Activated CD8-positive, alpha-beta memory T cell treated with anti-CD3 and anti-CD28 coated beads, Interleukin-2, amount 50 U/mL, for 24 hours (primary cell): ENCODE results near the gene PEX11G.

ENCODE experiments used
- DNase-seq: peaks from one replicate; pipeline ENCODE4 v3.0.0-alpha.2; 2020; ENCODE audit errors: extremely low read depth

Gene PEX11G

DNA sequence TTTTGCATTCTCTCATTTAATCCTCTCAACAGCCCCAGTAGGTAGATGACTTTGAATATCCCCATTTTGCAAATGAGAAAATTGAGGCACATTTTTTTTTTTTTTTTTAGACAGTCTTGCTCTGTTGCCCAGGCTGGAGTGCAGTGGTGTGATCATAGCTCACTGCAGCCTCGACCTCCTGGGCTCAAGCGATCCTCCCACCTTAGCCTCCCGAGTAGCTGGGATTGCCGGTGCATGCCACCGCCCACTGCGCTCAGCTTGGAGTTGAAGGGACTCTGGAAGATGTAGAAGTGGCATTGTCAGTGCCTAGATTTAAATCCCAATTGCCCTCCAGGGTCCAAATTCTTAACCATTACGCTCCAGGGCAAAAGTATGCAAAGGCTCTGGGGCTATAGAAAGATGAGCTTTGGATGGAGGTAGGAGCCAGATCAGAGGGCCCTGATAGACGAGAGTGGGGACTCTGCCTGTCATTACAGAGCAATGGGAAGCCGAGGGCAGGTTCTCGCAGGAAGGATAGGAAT lies 32.8 kb upstream of the PEX11G start:
- no peak for DNase-seq

DNA sequence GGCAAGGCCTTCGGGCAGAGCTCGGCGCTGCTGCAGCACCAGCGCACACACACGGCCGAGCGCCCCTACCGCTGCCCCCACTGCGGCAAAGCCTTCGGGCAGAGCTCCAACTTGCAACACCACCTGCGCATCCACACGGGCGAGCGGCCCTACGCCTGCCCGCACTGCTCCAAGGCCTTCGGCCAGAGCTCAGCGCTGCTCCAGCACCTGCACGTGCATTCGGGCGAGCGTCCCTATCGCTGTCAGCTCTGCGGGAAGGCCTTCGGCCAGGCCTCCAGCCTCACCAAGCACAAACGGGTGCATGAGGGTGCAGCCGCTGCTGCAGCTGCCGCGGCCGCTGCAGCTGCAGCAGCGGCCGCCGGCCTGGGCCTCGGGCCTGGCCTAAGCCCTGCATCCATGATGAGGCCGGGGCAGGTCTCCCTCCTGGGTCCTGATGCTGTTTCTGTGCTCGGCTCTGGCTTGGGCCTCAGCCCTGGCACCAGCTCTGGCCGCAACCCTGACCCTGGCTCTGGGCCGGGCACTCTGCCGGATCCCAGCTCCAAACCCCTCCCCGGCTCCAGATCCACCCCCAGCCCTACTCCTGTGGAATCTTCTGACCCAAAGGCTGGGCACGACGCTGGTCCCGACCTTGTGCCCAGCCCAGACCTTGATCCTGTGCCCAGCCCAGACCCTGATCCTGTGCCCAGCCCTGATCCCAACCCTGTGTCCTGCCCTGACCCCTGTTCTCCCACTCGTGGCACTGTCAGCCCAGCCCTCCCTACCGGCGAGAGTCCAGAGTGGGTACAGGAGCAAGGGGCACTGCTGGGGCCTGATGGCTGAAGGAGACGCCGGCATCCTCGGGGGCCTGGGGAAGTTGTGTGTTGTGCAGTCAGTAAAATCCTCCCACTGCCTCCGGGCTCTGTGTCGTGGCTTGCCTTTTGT lies 31.6 kb upstream of the PEX11G start:
- no peak for DNase-seq

DNA sequence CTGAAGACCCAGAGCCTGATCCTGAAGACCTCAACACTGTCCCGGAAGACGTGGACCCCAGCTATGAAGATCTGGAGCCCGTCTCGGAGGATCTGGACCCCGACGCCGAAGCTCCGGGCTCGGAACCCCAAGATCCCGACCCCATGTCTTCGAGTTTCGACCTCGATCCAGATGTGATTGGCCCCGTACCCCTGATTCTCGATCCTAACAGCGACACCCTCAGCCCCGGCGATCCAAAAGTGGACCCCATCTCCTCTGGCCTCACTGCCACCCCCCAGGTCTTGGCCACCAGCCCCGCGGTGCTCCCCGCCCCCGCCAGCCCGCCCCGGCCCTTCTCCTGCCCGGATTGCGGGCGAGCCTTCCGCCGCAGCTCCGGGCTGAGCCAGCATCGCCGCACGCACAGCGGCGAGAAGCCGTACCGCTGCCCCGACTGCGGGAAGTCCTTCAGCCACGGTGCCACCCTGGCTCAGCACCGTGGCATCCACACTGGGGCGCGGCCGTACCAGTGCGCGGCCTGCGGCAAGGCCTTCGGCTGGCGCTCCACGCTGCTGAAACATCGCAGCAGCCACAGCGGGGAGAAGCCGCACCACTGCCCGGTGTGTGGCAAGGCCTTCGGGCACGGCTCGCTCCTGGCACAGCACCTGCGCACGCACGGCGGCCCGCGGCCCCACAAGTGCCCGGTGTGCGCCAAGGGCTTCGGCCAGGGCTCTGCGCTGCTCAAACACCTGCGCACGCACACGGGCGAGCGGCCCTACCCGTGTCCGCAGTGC lies 30.7 kb upstream of the PEX11G start:
- DNase-seq = no peak

DNA sequence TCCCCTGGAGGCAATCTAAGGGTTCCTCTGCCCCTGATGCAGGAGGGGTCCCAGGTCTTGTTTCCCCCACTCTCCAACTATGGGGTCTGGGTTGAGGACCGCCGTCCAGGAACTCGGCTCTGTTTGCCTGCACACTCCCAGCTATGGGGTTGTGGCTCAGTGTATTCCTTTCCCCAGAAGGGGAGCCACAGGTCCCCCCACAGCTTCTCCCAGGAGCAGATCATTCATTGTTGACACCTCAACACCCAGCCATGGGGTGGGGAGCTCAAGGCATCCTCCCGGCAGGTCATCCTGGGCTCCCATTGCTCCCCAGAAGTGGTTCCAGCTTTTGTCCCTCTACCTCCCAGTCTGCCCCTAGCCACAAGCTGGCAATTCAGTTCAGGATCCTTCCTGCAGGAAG lies 28.0 kb upstream of the PEX11G start:
- no peak for DNase-seq

DNA sequence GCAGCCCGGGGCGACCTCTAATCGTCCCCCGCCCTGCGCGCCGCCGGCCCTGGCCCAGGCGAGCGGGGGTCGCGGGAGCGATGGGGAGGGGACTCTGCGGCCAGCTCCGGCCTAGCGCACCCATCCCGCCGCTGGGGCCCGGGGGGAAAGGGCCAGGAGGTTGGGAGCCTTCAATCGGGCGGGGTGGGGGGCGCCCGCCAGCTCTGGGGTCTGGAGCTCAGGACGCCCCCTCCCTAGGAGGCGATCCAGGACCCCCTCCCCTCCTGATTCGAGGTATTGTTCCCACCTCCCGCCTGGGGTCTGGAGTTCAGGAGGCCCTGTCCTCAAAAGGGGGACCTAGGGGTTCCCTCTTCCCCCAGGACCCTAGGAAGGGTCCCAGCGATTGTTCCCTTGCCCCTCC lies 27.5 kb upstream of the PEX11G start:
- no peak for DNase-seq

DNA sequence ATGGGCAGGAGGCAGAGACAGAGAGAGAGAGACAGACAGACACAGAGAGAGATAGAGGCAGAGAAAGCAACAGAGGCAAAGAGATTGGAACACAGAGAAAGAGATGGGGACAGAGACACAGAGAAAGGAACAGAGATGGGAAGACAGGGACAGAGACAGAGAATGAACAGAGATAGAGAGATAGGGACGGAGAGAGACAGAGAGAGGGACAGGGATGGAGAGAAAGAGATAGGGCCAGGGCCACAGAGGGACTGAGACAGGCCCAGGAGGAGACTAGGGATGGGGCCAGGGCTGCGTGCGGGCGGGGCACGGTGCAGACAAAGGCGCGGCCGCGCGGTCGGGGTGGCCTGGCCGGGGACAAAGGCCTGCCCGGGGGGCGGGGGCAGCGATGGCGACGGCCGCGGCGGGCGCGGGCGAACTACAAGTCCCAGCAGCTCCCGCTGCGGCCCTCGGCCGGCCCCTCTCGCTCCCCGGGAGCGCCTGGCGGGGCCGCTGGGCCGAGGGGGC lies 26.9 kb upstream of the PEX11G start, which contains the start of gene ZNF358:
Gene ZNF358, plus strand, starts transcription at position 459 of the 507 bp plus-strand sequence. CDS start 3,140 bp downstream, outside the sequence.
- DNase-seq = no peak

DNA sequence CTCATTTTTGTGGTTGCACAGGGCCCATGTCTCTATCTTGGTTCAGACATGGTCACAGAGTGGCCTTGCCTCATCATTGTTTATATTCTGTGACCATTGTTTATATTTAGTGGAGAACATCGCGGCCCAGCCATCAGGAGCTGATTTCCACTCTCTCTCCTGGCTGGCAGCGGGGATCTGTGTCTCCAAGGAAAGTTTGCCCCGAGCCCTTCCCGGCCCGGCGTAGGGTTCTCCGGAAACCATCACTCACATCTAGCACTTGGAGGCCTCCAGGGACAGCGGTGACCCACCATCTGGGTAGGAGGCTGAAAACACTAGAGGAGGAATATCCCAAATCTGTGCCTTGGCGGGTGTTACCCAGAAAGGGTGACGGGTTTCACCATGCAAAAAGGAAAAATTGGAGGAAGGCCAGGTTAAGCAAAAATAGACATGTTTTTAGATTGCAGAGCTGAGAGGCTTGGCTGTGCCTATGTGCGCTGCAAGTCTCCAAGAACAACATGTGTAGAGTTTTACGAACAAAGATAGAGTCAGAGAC lies 26.3 kb upstream of the PEX11G start:
- DNase-seq = no peak

DNA sequence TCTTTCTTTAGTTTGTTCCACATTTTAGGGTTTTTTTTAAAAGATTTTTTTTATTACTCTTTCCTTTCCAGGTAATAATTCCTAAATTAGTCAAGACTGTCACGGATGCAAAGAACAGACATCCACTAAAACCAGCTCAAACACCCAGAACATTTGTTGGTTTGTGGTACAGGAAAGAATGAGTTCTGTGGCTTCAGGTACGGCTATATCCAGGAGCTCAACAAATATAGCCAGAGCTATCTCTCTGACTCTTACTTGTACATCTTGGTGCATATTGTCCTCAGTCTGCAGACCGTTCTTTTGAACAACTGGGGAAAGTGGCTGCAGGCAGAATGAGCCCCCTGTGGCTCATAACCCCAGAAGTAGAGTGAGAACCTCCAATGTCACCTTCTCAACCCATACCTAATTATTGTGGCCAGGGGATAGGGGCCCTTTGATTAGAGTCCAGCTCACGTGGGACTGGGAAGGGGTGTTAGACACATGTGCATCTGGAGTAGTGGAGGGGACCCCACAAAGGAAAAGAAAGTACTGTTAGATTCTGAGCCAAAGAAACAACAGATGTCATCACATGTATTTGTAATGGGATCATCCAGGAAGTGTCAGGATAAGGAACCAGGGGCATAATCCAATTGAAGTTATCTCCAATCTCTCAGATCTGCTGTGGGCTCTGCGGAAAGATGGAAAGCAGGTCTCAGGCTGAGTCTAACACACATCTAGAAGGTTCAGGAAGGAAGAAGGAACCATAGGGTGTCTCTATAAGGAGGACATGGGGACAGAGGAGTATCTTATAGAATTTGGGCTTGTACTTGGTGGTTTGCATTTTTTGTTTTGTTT lies 25.2 kb upstream of the PEX11G start:
- DNase-seq = no peak

DNA sequence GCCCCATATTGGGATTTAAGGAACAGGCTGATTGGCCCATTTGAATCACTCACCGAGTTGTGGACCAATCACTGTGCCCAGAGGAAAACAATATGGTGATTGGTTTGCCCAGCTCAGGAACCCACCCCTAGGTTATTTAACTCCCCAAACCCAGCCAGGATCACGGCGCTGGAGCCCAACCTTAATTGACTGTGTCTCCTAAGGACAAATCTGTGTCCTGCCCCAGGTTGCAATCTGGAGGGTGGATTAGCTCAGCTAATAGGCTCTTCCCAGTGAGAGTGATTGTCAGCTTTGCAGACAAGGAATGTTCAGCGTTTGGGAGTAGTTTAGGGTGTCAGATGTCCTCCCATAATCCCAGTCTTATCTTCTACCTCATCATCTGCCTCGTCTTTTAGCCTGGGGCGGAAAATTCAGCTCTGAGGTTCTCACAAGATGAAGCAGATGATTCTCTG lies 23.6 kb upstream of the PEX11G start:
- DNase-seq = no peak

DNA sequence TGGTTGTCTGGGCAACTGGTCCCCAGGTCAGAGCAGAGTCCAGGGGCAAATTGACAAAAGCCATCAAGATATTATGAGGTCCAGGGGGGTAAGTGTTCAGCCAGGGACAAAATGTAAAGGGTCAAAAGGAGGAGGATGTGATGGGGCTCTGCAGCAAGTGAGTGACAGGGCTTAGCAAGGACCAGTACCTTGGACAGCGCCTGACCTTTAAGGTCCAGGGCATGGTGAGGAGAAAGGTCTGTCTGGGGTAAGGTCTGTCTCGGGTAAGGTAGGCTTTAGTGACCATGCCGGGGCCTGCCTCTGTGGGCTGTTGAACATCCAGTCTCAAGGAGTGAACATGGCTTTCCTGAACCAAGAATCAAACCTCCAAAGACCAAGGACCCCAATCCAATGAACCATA lies 20.8 kb upstream of the PEX11G start:
- no peak for DNase-seq

DNA sequence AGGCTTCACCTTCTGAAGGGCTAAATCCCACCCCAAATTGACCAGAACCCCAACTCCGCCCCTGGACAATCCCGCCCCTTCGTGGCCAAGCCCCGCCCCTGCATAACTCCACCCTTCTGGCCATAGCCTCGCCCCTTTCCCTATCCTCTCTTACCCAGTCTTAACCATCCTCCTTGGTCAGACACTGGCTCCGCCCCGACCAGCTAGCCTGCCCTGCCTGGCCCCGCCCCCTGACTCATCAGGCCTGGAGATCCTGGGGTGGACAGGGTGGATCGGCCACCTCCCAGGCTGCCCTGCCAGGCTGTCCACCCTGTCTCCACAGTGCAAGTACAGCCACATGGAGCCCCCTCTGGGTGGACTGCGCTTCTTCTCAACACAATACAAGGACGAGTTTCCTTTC lies 19.0 kb upstream of the PEX11G start:
- no peak for DNase-seq

DNA sequence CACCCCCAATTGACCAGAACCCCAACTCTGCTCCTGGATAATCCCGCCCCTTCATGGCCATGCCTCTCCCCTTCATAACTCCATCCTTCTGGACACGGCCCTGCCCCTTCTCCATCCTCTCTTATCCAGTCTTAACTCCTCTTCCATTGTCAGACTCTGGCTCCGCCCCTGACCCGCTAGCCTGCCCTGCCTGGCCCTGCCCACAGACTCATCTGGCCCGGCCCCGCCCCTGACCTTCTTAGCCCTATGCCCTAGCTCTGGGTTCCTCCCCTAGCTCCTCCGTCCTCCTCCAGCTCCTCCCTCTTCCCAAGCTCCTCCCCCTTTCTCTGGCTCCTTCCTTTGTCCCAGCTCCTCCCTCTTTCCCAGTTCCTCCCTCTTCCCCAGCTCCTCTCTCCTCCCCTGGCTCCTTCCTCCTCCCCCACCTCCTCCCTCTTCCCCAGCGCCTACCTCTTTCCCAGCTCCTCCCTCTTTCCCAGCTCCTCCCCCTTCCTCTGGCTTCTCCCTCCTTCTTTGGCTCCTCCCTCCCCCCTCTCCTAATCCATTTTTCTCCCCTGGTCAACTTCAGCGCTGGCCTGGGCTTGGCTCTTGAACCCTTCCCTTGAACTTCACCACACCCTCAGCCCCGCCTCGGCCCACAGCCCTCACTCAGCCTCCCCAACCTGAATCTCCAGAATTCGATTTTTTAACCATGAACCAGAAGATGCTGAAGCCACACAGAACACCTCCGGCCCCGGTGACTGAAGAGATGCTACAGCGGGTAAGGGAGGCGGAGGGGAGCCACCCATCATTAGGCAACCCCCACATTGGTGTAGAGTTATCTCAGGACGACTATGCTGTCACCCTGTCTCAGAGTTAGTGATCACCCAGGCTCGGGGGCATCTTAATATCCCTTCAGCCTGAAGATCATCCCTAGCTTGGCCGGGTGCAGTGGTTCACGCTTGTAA lies 17.8 kb upstream of the PEX11G start:
- no peak for DNase-seq

DNA sequence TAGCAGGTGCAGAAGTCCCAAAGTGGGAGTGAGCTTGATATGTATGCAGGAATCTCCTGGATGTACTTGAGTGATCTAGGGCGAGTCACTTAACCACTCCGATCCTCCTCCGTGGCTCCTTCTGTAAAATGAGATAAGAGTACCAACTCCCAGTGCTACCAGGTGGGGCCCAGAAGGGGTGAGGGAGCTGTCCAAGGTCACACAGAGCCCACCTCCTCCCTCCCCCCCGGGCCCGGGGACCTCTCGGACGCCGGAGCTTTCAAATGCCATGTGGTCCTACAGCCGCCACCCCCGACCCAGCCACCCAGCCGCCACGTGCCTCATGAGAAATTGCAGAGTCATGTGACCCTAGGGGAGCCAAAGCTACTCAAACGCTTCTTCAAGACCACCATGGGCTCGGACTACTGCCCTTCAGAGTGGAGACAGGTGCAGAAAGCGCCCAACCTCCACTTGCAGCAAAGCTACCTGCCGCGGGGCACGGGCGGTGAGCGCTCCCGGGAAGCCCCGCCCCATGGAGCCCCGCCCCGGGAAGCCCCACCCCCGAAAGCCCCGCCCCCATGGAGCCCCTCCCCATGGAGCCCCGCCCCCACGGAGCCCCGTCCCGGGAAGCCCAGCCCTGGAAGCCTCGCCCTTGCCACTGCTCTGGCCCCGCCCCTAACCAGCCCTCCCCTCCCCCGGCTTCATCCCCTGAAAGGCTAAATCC lies 17.0 kb upstream of the PEX11G start:
- DNase-seq = no peak

DNA sequence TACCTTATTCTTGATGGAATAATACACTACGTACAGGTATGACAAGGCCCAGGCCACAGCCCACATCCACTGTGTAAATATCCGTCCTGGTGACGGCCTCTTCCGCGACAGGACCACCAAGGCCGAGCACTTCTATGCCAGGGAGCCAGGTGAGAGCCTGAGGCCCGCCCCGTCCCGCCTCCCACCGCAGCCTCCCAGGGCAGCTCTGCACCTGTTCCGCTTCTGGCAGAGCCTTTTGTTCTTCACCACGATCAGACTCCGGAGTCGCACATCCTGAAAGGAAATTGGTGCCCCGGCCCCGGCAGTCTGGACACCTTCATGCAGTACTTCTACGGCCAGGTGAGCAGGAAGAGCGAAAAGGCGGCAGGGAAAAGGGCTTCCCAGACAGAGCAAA lies 16.4 kb upstream of the PEX11G start:
- DNase-seq = no peak

DNA sequence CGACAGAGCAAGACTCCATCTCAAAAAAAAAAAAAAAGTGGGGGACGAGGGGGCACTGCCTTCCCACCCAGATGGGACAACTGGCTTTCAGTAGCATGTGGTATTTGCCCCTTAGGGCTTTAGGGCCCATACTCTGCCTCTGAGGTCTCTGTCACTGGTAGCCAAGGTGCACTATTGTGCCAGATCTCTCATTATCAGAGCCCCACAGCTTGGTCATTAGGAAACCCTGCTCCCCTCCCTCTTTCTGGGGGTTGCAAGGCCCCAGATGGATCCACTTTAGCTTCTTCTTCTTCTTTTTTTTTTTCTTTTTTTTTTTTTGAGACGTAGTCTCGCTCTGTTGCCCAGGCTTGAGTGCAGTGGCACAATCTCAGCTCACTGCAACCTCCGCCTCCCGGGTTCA lies 15.8 kb upstream of the PEX11G start:
- DNase-seq = no peak

DNA sequence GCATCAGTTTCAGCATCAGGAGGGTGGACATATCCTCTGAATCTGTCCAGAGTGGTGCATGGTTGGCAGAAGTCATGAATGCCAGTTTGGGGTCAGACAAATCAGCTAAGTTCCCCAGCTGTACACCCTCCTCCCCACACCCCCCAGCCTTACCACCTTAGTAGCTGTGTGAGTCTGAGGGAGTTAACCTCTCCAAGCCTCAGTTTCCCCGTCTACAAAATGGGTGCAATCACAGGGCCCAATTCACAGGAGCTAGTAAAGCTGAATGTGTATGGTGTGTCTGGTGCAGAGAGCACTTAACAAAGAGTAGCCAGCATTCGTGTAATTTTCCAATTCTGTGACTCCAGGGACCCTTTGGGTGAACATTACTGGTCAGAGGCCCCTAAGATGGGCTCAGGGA lies 13.7 kb upstream of the PEX11G start:
- DNase-seq = no peak

DNA sequence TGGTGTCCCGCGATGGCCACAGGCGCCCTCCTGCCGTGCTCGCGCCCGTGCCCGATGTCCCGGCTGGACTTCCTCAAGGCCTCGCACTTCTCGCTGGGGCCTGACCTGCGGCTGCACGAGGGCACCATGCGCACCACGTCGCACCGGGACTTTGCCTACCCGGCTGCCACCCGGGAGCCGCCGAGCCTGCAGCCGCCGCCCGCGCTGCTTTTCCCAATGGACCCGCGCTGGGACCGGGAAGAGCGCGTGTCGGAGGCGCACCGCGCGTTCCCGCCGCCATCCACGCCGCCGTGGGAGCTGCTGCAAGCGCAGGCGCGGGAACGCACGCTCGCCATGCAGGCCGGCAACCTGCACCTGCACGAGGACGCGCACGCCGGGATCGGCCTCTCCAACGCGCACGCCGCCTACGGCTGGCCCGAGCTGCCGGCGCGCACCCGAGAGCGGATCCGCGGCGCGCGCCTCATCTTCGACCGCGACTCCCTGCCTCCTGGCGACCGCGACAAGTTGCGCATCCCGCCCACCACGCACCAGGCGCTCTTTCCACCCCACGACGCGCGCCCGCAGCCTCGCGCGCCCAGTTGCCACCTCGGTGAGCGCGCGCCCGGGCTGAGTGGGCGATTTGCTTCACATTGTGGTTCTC lies 12.1 kb upstream of the PEX11G start:
- no peak for DNase-seq

DNA sequence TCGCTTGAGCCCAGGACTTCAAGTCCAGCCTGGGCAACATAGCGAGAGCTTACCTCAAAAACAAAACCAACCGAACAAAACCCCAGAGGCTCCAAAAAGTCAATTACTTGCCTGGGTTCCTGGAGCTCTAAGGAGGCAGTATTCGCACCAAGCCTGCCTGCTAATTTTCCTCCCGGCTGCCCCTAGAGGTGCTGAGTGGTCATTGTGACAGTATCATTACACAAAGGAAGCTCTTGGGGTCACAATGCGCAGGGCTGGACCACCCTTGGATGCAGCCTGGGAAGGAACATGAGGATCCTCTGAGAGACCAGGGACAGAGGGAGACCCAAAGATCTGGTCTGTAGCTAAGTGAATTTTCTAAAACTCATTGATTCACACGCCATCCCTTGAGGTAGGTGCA lies 8.5 kb upstream of the PEX11G start:
- DNase-seq = no peak
